Dermis blood vessel endothelial cell (primary cell): ENCODE measurements around the gene DOK6. TPM values are rescaled to one million over a fixed set of nuclear protein-coding genes. Genes with fewer than 3 reads are reported as not detected.
"Not testable (repeated sequence)": the region's sequence is repeated elsewhere in the genome, so short reads cannot be mapped to it uniquely, and the experiment has no call there.

ENCODE experiments used
- DNase-seq: peaks from one replicate; pipeline ENCODE4 v3.0.0; 2010
- total RNA-seq: library from RNA; depleted of rRNA; stranded (reverse); fragments of >200 nt; gene quantifications from 2 replicates; pipeline ENCODE4 v1.2.3, GENCODE V29; 2014

The DOK6 gene
- total RNA-seq, 1 donor from 2014 or later, result under 0.01 TPM

DNA sequence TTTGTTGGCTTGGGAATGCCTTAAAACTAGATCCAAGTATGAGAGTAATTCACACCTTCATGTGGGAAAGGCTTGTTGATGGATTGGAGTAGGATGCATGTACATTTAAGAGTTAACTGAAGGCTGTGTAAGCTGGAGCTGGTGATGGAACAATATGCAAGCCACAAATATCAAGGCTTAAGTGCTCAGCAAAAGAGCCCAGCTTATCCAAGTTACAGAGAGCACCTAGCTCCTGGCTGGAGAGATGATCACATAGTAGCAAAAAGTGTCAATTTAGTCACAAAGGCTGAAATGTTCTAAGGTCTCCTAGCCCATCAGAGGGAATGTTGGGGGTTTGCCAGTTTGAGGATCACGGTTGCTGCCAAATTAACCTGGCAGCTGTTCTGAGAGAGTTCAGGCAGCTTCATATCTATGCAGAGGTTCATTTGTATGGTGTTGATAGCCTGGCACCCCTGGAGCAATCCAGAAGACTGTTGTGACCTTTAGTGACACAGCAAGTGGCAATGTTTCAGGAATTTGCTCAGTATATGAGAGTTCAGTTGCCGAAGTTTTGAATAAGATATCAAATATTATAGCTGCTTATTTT, 228.2 kb downstream of the DOK6 start:
- DNase-seq, result no peak

DNA sequence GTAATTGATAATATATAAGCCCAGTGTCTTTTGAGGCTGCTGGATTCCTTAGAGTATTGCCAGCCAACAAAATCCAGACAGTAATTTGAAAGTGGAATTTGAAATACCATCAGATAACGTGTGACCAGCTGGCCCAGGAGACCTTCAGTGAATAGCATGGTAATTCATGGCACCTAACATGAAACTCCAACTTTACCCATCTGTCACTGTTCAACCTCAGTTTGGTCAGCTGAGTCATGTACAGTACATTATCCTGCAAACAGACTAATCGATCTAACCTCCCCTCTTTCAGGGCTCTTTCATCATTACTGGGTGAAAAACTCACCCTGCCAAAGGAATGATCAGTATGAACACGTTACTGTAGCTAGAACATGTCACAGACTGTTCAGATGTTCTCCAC, 230.6 kb downstream of the DOK6 start:
- no peak for DNase-seq

DNA sequence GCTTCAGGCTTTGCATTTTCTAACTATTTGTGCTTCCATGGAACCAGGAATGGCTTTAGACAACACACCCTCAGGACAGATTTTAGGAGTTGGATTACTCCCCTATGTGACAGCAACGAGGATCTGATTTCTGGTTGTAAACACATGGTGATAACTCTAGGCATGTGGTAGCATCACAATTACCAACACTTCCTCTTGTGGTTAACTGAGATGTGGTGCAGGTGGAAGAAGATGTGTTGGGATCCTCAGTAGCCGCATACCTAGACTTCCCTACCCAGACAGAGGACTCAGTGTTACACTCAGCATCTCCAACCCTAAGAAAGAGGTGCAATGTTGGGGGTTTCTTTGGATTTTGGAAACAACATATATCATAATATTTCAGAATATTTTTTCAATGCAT, 234.8 kb downstream of the DOK6 start:
- no peak for DNase-seq

DNA sequence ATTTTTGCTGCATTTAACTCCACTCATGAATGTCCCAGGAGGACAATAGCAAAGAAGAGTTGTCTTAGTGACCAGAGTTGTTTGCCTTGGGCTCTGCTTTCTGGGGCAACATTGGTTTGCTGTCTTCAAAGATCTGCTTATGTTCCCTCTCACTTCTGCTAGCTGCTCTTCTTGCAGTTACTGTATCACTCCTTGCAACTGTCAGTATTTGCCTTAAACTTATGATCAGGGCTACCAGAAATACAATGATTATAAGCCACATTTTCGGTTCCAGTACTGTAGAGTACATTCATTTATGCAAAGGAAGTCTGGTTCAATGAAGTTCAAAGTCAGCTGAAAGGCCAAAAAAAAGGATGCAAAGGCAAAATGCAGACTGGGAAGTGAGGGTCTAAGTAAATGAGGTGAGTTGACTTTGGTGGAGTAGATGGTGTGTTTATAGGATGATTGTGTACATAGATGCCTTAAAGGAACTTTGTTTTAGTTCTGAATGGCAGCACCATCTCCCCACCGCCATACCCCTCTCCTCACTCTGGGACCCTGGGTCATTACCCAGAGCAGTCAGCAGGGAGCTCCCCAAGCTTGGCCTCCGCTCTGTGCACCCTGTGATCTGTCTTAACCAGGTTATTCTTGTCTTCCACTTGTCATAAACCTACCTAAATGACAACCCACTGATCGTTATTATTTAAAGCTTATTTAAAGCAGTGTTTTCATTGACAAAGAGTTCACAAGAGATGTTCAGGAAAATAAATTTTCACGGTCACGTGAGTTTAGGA, 236.0 kb downstream of the DOK6 start:
- no peak for DNase-seq

DNA sequence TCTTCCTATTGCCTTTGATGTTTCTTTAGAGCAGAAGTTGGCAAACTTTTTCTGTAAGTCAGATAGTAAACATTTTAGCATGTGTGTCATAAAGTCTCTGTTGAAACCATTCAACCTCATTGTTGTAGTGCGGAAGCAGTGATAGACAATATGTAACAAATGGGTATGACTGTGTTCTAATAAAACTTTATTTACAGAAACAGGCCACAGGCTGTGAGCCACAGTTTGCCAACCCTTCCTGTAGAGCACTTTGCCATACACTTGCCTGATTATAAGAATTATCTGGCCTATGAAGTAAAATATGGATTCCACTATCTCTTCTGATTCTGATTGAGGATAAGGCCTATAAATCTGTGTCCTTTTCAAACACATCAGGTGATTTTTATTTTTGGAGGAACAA, 237.4 kb downstream of the DOK6 start:
- no peak for DNase-seq

DNA sequence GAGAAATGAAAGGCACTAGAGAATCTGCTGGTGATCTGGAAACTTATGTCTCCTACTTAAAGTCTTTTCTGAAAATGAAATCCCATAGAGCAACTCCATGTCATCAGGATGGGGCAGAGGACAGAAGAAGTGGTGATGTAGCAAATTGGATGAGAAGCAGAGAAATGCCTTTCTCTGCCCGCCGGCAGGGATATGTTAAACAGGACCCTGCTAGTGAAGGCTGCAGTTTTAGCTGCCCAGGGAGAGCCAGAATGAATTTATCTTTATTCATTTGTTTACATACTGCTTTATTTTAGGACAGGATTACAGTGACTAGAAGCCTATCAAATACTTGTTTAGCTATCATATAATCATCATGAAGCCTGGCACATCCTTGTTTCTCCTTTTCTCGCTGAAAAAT, 247.0 kb downstream of the DOK6 start:
- DNase-seq, result no peak

DNA sequence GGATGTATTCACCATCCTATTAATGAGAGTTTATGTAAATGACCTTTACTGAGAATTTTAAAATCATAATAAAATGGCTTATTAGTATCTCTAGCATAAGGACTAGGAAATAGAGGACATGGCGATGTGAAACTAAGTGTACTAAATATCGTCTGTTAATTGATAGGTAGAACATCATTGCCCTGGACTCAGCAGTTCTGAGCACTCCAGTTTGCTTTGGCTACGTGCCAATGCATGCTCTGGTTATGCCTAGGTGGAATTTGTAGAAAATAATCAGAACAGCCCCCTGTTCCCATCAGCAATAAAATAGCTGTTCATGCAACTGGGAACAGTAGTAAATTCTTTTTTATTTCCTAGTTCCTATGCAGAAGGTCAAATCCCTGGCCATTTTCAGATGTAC, 247.8 kb downstream of the DOK6 start:
- no peak for DNase-seq

DNA sequence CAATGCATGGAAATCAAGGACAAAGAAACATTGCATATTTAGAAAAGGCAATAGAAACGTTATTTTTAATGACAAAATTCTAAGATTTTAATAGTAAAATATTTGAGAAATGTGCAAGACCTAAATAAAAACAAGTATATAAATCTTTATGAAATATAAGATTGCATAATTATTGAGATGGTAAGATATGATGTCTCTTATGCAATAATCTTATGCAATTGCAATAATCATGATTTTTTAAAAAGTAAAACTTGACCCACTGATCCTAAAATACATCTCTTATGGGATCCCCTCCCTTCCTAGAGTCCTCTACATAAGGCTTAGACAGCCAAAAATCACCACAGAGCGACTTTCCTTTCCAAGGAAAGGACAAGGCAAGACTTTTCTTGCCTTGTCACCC, 249.0 kb downstream of the DOK6 start:
- DNase-seq, result no peak

DNA sequence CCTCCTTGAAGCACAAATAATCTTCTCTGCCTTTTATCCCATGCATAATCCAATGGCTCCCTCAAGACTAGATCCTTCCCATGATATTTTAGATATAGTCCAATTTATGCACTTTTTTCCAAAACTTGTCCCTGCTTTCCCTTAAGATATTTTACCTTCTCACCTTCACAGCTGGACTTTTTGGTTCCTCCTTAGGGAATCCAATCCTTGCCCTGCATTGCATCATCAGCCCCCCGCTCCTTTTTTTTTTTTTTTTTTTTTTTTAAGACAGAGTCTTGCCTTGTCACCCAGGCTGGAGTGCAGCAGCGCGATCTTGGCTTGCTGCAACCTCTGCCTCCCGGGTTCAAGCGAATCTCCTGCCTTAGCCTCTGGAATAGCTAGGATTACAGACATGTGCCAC, 250.6 kb downstream of the DOK6 start:
- DNase-seq, result no peak

DNA sequence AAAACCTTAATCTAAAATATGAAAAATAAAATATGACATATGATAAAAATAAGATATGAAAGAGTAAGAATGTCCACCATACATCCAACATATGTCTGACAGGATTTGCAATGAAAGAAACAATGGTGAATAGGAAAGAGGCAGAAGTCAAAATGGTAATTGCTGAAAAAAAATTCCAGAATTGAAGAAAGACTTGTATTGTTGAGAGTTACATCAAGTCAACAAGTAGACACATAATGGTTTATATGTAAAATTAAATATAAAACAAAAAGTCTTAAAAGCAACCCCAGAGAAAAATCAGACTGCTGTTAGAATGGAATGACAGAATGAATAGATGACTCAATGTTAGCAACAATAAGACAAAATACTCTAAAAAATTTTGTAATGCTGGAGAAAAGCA, 255.1 kb downstream of the DOK6 start:
- no peak for DNase-seq

DNA sequence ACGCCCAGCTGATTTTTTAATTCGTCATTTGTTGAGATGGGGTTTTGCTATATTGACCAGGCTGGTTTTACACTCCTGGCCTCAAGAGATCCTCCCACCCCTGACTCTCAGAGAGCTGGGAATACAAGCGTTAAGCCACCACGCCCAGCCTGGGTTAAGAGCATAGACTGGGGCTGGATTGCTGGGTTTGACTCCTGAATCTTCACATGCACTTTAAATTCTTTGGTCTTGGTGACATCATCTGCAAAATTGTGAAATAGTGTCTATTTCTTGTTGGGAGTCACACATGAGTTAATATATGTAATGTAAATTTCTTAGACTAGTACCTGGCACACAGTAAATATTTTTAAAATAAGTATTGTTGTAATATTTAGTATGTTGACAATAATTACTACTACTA, 257.4 kb downstream of the DOK6 start:
- DNase-seq, result no peak

DNA sequence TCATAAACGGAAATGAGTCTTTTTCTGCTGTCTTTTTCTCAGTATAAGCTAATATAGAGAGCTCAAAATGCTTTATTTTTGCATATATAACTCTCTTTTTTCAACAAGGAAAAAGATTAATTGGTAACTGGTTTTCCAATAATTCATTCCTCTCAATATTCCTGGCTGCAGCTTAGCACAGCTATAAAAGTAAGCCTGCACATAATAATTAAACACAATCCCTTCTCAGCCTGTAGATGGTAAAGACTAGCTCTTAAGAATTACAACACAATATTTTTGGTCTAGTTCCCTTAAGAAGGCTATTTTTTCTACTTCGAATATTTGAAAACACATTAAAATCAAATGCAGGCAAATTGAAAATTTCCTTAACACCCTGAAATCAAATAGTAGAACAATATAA, 258.0 kb downstream of the DOK6 start:
- no peak for DNase-seq

DNA sequence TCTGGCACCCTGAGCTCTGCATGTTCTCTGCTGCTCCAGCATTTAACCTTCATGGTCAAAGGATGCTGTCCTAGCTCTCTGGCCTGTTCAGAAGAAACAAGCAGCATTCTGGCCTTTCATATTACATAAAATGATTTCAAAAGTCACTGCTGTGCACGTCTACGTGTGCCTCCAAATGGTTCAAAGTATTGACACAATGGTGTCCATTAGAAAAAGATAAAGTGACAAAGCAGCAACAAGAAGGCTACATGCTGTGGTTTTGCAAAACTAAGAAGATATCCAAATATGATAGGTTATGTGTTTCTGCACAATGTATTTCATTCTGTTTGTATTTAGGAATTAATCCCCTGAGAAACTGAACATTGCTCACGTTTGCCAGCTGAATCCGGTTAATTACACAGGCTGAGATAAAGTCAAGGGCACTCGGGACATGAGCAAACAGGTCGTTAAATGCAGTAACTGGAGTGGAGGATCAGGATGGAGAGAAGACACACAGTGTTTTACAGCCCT, 258.5 kb downstream of the DOK6 start:
- no peak for DNase-seq

DNA sequence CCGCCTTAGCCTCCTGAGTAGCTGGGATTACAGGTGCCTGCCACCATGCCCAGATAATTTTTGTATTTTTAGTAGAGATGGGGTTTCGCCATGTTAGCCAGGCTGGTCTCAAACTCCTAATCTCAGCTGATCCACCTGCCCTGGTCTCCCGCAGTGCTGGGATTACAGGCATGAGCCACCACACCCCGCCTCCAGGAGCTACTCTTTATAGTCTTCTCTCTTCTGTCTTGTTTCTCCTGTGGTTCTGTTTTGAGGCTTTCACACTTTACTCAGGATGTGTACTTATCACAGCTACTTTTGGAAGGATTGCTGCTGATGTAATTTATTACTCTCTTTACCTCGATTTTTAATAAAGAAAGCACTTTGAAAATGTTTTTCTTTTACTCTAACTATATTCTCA, 261.4 kb downstream of the DOK6 start:
- DNase-seq, result not testable (repeated sequence)

DNA sequence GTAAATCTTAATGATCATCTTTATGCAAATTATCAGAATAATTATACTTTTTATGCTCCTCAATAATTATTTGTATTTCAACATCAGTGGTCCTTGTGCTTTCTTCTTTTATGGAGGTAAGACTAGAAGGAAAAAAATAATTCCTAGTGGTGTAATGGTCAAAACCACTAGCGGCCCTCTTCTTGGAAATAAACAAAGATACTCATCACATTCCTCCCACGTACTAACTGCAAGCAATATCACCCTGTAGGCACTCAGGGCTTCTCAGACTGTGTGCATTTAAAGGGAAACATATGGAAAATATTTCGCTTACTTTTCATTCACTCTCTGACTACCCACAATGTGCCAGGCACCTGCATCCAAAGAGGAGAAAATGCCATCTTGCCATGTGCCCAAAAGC, 263.7 kb downstream of the DOK6 start:
- no peak for DNase-seq

DNA sequence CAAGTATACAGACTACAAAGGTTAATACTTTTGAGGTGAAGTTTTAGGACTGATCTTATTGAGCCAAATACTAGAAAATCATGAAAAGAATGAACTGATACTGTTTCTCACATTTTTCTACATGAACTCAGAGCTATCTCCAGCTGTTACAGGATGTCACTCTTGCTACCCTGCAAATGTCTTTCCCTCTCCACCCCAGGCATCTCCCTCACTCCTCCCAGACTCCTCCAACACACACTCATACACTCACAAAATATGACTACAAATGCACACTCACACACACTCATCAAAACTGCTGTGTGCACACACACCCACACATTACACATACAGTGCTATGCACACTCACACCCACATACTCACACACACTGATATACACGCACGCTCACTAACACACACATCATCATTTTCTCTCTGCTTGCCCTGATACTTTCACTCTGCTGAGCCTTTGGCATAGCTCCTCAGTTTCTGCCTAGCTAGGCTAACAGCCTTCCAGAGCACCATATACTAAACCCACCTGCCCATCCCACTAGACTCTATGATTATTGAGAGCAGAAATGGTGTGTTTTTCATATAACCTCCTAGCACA, 273.7 kb downstream of the DOK6 start:
- DNase-seq, result no peak

DNA sequence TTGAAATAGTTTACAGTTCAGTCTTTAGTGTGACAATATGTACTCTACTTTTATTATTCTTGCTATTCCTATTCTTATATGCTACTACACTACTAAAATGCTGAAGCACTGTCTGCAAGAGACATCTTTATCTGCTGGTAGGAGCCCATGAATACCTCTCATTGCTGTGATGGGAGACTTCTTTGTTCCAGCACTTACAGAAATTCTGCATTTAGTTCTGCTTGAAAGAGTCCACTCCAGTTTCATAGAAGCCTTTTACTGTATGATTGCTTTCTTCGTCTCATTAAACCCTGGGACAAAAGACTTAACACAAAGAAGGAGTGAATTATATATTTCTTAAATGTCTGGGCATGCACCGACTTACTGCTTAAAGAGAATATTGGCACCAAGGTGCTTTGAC, 274.3 kb downstream of the DOK6 start:
- DNase-seq, result no peak

DNA sequence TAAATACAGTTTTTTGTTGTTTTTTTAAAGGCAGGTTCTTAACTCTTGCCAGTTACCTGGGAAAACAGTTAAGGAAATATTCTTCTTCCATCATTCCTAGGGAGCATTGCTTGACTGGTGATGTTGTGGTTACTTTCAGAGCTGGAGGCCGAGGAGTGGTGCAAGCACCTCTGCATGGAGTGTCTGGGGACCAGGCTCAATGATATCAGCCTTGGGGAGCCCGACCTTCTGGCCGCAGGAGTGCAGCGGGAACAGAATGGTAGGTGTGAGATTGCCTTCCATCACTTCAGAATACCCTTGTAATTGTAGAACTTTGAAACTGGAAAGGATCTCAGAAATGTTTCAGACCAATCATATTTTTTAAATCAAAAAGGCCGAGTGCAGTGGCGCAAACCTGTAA, 276.9 kb downstream of the DOK6 start:
- no peak for DNase-seq

DNA sequence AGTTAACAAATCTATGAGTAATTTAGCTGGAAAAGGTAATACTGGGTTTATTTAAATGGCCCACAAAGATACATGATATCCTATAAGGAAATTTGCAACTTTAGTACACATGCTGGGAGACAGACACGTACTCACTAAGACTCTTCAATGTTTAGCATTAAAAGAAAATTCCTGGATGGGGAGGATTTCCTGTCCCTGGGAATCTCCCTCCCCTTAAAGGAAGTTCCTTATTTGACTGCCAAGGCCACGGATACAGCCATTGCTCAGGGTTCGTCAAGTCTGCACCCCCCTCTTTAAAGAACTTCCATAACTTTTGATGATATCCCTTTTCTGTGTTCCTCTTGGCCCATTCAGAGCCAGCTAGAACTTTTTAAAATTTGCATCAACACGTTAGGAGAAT, 279.4 kb downstream of the DOK6 start:
- no peak for DNase-seq

DNA sequence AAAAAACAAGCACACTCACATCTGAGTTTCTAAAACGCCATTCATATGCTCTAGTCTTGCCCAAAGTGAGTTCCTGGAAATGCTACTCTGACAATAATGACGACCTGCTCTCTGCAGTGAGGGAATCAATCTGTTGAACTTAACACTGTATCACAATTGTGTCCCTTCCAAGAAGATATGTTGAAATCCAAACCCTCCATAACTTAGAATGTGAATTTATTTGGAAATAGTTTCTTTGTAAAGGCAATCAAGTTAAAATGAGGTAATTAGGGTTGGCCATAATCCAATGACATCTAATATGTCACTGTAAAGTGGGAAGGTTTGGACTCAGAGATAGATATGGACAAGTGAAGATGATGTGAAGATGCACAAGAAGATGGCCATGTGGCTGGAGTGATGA, 282.5 kb downstream of the DOK6 start:
- no peak for DNase-seq

DNA sequence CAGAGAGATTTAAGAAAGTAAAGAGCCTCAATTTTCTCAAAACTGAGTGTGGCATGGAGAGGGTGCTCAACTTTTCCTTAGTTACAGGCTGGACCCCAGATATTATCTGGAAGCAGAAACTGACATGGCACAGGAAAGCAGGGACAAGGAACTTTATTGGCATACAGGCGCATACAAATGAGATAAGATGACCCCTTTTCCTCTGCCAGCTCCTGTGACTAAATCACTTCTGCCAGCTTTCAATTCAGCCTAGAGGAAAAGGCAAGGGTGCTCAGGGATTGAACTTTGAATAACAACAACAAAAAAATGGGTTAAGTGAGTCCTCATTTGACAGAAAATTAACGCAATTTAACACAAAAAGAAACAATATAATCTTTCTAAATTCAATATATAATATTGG, 284.1 kb downstream of the DOK6 start:
- no peak for DNase-seq

DNA sequence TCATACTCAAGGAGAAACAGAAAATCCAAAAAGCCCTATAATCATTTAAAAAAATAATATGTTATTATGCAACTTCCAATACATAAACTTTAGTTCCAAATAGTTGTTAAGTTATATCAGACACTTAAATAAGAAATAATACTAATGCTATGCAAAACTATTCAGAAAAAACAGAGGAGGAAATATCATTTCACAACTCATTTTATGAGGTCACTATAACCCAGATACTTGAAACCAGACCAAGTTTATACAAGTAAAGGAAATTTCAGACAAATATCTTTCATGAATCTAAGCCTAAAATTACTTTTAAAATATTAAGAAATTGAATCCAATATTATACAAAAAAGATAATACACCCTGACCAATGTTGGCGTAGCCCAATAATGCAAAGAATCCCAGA, 286.2 kb downstream of the DOK6 start:
- no peak for DNase-seq

DNA sequence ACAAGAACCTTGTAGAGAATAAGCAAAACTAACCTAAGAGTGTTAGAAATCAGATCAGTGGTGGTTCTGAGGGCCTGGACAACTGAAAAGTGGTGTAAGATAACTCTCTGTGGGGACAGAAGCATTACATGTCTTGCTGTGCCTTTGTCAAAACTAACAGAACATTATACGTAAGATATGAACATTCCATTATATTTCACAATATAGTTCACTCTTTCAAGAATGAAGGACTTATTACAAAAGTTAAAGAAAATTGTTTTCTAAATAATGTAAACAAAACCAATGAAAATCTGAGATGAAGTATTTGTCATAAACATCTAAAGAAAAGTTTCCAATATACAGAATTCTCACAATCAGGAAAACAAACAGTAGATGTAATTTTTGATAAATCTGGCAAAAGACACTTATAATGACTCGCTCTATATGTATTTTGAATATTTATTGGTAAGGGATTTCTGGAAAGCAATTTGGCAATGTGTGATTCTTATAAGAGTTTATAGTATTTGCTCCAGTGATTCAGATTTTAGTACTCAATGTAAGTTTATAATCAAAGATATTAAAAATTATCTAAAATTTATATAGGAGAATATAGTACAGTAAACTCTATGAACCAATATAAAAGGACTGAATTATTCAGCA, 288.6 kb downstream of the DOK6 start:
- no peak for DNase-seq
